Endodermal cell (in vitro differentiated cells): Measurements from ENCODE around the gene AUTS2. TPM values are rescaled to one million over a fixed set of nuclear protein-coding genes. Genes with fewer than 3 reads are reported as not detected.

Experiments used
- DNase-seq: peaks from one replicate; pipeline ENCODE4 v3.0.0-alpha.2; 2017
- H3K27ac ChIP-seq: 2 replicates; pipeline ENCODE4 v1.5.1; 2013; ENCODE audit warnings: mild to moderate bottlenecking, low read depth, low read length, moderate library complexity
- H3K27me3 ChIP-seq: 2 replicates; pipeline ENCODE4 v1.6.1; 2013; ENCODE audit warnings: mild to moderate bottlenecking, low read length, moderate library complexity; ENCODE audit not compliant: insufficient read depth, control insufficient read depth, poor library complexity, severe bottlenecking
- H3K36me3 ChIP-seq: 2 replicates; pipeline ENCODE4 v1.7.0; 2013; ENCODE audit warnings: mild to moderate bottlenecking, low read length, moderate library complexity; ENCODE audit not compliant: control insufficient read depth, insufficient read depth
- H3K4me1 ChIP-seq: one replicate; pipeline ENCODE4 v1.7.0; 2013; ENCODE audit warnings: low read length; ENCODE audit not compliant: control insufficient read depth, insufficient read depth
- H3K4me3 ChIP-seq: 2 replicates; pipeline ENCODE4 v1.5.1; 2013; ENCODE audit warnings: mild to moderate bottlenecking, low read length, moderate library complexity
- H3K9ac ChIP-seq: 2 replicates; pipeline ENCODE4 v1.6.1; 2013; ENCODE audit warnings: mild to moderate bottlenecking, low read length, moderate library complexity; ENCODE audit not compliant: poor library complexity, severe bottlenecking; ENCODE audit errors: extremely low read depth
- H3K9me3 ChIP-seq: 2 replicates; pipeline ENCODE4 v1.6.1; 2013; ENCODE audit warnings: mild to moderate bottlenecking, low read length, moderate library complexity; ENCODE audit not compliant: control insufficient read depth
- H3K27ac Mint-ChIP-seq: 2 replicates; pipeline ENCODE4 v1.8.0; 2020; ENCODE audit warnings: mixed read lengths
- H3K27me3 Mint-ChIP-seq: 2 replicates; pipeline ENCODE4 v1.8.0; 2021; ENCODE audit warnings: mild to moderate bottlenecking, mixed read lengths; ENCODE audit not compliant: insufficient read depth
- H3K36me3 Mint-ChIP-seq: 2 replicates; pipeline ENCODE4 v1.8.0; 2020; ENCODE audit warnings: low read depth, mixed read lengths
- H3K4me1 Mint-ChIP-seq: 2 replicates; pipeline ENCODE4 v1.8.0; 2020; ENCODE audit warnings: mixed read lengths
- H3K4me3 Mint-ChIP-seq: 2 replicates; pipeline ENCODE4 v1.8.0; 2020; ENCODE audit warnings: mild to moderate bottlenecking, moderate library complexity, mixed read lengths
- H3K9me3 Mint-ChIP-seq: 2 replicates; pipeline ENCODE4 v1.8.0; 2020; ENCODE audit warnings: mild to moderate bottlenecking, mixed read lengths
- WGBS, 2 experiments: methylation state at CpG; one replicate each; pipeline versions ENCODE4 v1.1.5 to v1.1.7; 2013; ENCODE audit warnings: missing lambda C conversion rate in 2 of 2, mixed read lengths in 1 of 2; ENCODE audit not compliant: insufficient coverage in 1 of 2, insufficient read length in 1 of 2; 5-methylcytosine and 5-hydroxymethylcytosine counted together
- total RNA-seq, 2 donors: library from RNA; stranded (reverse); fragmentation: NEBNext Ultra II Directional in 1 of 2; extraction: Animal tissue kit (Norgen Biotek cat#: 25700) in 1 of 2; gene quantifications; 2 replicates in 1 of 2; 3 replicates in 1 of 2; pipeline ENCODE4 v1.2.1, GENCODE V29; 2021
- TF ChIP-seq, protein P1 (sequence below): fragments of 200-600 bp; sonication (generic); conservative IDR thresholded peaks from 2 replicates; pipeline ENCODE4 v1.5.0; 2021; ENCODE audit warnings: antibody characterized with exemption, mild to moderate bottlenecking

The AUTS2 gene
- total RNA-seq, 2 donors from 2014 or later = 76.8 to 106 TPM

DNA sequence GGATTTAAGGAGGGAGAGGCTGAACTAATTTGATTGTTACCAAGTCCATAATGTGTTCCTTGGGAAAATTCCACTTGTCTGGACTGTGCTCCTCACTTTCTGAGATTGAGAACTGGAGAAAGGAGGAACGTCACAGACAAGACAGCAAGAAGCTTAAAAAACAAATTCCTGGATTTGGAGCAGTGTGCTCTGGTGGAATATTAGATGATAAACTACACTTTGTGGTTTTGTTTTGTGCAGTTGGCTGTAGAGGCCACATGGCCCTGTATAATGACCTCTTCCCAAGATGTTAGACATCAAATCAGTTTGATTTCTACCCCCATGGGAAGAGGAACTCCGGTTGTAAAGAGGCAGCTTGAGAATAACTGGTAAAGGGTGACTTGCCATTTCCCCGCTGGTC is 1112.4 kb downstream of the AUTS2 start:
- Mint-ChIP-seq H3K4me3 (no peak overlapping the region), H3K27me3 (peaks cover 4% of the 10 kb centered on the region), H3K27ac (no peak overlapping the region), H3K9me3 (peaks cover 25% of the 10 kb centered on the region), H3K36me3 (peaks cover 40% of the 10 kb centered on the region), H3K4me1 (peaks cover 42% of the 10 kb centered on the region)
- peaks cover 20% of the 10 kb centered on the region for H3K4me1 ChIP-seq
- no peak for DNase-seq
- no peaks in the 10 kb centered on the region for H3K27me3 ChIP-seq
- 84% methylated on average over 3 of the region's 3 CpGs; no CpG with 5 or more reads in 1 of the 2 experiments for WGBS, 2 experiments
- H3K9me3 ChIP-seq = peaks cover 22% of the 10 kb centered on the region
- H3K27ac ChIP-seq = peak overlapping the region; percentile 80
- H3K4me3 ChIP-seq = no peak overlapping the region
- peaks cover 61% of the 10 kb centered on the region for H3K36me3 ChIP-seq
- TF ChIP-seq, protein P1, sequence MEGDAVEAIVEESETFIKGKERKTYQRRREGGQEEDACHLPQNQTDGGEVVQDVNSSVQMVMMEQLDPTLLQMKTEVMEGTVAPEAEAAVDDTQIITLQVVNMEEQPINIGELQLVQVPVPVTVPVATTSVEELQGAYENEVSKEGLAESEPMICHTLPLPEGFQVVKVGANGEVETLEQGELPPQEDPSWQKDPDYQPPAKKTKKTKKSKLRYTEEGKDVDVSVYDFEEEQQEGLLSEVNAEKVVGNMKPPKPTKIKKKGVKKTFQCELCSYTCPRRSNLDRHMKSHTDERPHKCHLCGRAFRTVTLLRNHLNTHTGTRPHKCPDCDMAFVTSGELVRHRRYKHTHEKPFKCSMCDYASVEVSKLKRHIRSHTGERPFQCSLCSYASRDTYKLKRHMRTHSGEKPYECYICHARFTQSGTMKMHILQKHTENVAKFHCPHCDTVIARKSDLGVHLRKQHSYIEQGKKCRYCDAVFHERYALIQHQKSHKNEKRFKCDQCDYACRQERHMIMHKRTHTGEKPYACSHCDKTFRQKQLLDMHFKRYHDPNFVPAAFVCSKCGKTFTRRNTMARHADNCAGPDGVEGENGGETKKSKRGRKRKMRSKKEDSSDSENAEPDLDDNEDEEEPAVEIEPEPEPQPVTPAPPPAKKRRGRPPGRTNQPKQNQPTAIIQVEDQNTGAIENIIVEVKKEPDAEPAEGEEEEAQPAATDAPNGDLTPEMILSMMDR = no peak
- no peak overlapping the region for H3K9ac ChIP-seq

DNA sequence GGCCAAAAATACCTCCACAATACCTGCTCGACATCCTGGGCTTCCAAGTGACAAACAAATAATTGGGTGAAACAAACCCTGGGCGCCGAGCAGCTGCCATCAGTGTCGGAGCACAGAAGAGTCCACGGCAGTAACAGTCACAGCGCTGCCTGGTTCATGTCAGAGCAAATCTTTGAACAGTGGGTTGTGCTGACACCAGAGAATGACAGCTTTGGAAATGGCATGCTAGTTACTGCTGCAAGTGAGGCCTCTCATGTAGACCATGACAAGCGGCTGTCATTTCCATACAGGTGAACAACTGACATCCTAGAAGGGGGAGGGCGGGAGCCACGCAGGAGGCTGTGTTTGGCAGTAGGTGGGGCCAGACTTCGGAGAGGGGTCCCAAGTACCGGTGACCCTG is 1113.2 kb downstream of the AUTS2 start:
- peaks cover 15% of the 10 kb centered on the region for H3K4me1 ChIP-seq
- no peak overlapping the region for H3K27ac ChIP-seq
- DNase-seq = no peak
- Mint-ChIP-seq H3K4me1 (peaks cover 34% of the 10 kb centered on the region), H3K9me3 (peaks cover 25% of the 10 kb centered on the region), H3K36me3 (peaks cover 36% of the 10 kb centered on the region), H3K27ac (no peak overlapping the region), H3K27me3 (peaks cover 4% of the 10 kb centered on the region), H3K4me3 (no peak overlapping the region)
- no peaks in the 10 kb centered on the region for H3K27me3 ChIP-seq
- TF ChIP-seq, protein P1 = no peak
- 95% methylated on average over 9 to 11 of the region's 11 CpGs for WGBS, 2 experiments
- no peak overlapping the region for H3K9ac ChIP-seq
- H3K36me3 ChIP-seq = peaks cover 56% of the 10 kb centered on the region
- H3K4me3 ChIP-seq = no peak overlapping the region
- H3K9me3 ChIP-seq = peaks cover 22% of the 10 kb centered on the region

DNA sequence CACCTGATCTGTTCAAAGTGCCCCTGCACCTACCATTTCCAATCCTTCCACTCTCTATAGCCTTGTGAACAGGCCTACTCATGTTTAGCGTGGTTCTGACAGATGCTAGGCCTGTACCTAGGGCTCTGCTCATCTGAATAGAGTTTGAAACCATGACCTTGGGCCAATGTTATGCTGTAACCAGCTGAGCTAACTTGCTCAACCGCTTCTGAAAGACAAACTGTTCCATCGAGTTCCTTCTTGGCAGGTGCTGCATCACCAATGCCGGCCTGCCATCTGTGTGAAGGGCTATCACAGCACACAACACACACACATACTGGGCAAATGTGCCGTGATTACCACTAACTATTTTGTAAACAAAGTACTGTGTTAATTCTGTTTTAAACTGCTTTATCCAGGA is 1114.7 kb downstream of the AUTS2 start:
- peaks cover 22% of the 10 kb centered on the region for H3K9me3 ChIP-seq
- no peak for DNase-seq
- Mint-ChIP-seq H3K27me3 (no peaks in the 10 kb centered on the region), H3K9me3 (peaks cover 25% of the 10 kb centered on the region), H3K4me1 (peaks cover 34% of the 10 kb centered on the region), H3K36me3 (peaks cover 41% of the 10 kb centered on the region), H3K27ac (no peak overlapping the region), H3K4me3 (no peak overlapping the region)
- H3K27me3 ChIP-seq = no peaks in the 10 kb centered on the region
- H3K4me3 ChIP-seq = no peak overlapping the region
- peaks cover 45% of the 10 kb centered on the region for H3K36me3 ChIP-seq
- no peak overlapping the region for H3K27ac ChIP-seq
- no peak overlapping the region for H3K9ac ChIP-seq
- H3K4me1 ChIP-seq = peaks cover 15% of the 10 kb centered on the region
- TF ChIP-seq, protein P1 = no peak
- 94 to 96% methylated on average over 2 to 5 of the region's 5 CpGs for WGBS, 2 experiments
